ENCODE measurements around the gene RASAL1.

DNA sequence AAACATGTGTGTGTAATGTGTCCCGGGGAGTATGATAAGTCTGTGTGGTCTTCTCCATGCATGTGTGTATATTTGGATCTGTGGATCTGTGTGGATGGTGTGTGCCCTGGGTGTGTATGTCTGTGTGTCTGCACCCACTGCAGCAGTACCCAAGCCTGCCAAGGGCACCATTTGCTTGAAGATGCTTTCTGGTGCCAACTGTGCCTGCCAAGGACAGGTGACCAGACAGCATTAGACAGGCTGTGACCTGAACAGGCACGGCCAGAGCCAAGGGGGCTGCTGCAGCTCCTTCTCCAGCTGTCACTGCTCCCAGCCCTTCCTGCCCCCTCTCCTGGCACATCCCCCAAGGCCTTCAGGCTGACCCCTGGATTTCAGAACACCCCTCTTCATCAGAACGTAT lies 44.1 kb downstream of the RASAL1 start:
- TF ChIP-seq, protein P1, sequence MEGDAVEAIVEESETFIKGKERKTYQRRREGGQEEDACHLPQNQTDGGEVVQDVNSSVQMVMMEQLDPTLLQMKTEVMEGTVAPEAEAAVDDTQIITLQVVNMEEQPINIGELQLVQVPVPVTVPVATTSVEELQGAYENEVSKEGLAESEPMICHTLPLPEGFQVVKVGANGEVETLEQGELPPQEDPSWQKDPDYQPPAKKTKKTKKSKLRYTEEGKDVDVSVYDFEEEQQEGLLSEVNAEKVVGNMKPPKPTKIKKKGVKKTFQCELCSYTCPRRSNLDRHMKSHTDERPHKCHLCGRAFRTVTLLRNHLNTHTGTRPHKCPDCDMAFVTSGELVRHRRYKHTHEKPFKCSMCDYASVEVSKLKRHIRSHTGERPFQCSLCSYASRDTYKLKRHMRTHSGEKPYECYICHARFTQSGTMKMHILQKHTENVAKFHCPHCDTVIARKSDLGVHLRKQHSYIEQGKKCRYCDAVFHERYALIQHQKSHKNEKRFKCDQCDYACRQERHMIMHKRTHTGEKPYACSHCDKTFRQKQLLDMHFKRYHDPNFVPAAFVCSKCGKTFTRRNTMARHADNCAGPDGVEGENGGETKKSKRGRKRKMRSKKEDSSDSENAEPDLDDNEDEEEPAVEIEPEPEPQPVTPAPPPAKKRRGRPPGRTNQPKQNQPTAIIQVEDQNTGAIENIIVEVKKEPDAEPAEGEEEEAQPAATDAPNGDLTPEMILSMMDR (IDR thresholded peaks at IDR 0.05), result no peak
- no peak for TF ChIP-seq EZH2 (IDR thresholded peaks at IDR 0.05; ENCODE audit: borderline replicate concordance, insufficient read depth, low read depth, low read length, poor library complexity, severe bottlenecking)
